ENCODE results near the gene PTPRM. TPM values are rescaled to one million over a fixed set of nuclear protein-coding genes. Genes with fewer than 3 reads are reported as not detected.

Gene PTPRM
- total RNA-seq, 1 donor from 2014 or later = 63.2 TPM

DNA sequence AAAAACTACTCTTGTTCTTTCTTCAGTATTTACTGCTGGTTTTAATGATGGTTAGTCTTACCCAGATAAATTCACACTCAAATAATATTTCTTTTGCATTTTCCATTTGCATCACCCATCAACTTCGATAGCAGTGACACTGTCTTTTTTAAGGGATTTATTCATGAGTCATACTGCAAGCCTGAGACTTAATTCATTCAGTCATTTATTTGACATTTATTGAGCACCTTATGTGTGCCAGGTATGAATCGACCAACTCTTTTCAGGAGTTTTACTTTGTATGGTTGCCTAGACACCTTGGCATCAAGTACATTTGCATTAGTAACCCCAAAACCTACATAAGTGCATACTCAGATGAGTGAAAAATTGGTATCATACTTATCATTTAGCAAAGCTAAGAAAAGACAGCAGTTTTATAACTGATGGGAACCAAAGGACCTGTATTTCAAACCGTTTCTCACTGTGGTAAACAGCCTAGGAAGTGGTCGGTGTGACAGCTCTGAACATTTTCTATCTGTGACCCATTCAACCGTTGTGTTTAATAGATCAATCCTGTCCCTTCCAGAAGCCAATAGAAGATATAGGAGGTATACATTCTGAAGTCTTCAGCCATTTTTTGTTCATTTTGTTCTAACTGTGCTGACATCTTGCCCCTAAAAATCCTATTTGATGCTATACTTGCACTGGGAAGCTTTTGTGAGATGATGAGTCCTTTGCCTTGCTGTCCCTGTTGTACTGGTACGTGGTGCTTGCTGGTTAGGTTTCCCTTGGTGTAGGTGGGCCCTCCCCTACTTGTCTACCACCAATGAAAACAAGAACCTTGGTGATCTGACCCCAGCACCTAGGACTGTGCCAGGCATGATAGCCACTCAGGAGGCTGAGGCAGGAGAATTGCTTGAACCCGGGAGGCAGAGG lies 557.4 kb downstream of the PTPRM start:
- H3K4me3 ChIP-seq (ENCODE audit: low read depth, low read length) = no peak overlapping the region
- no peak for TF ChIP-seq CTCF (conservative IDR thresholded peaks at IDR 0.05; ENCODE audit: low read depth, low read length)
- DNase-seq (ENCODE audit: low read depth) = no peak

GRCh38 chr18:8130096-8130495 lies 563.0 kb downstream of the PTPRM start:
- no peak for TF ChIP-seq CTCF (conservative IDR thresholded peaks at IDR 0.05; ENCODE audit: low read depth, low read length)
- no peak overlapping the region for H3K4me3 ChIP-seq (ENCODE audit: low read depth, low read length)
- no peak for DNase-seq (ENCODE audit: low read depth)

DNA sequence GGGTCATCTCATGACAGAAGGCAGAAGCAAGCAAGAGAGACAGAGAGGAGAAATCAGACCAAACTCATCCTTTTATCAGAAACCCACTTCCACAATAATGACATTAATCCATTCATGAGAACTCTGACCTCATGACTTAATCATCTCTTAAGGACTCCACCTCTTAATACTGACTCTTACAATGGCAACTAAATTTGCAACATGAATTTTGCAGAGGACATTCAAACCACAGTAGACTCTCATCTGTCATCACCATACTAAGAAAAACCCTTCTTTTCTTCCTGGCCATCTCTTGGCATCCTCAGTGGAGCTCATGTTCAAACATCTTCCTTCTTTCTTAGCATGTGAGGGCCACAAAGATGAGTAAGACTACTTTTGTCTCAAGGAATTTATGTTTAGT lies 565.9 kb downstream of the PTPRM start:
- TF ChIP-seq CTCF (conservative IDR thresholded peaks at IDR 0.05; ENCODE audit: low read depth, low read length) = no peak
- DNase-seq (ENCODE audit: low read depth) = no peak
- no peak overlapping the region for H3K4me3 ChIP-seq (ENCODE audit: low read depth, low read length)

- no peak for DNase-seq (ENCODE audit: low read depth)
- TF ChIP-seq CTCF (conservative IDR thresholded peaks at IDR 0.05; ENCODE audit: low read depth, low read length) = no peak
- H3K4me3 ChIP-seq (ENCODE audit: low read depth, low read length) = no peak overlapping the region
Measured at GRCh38 chr18:8133888-8134287, 566.8 kb downstream of the PTPRM start.

GRCh38 chr18:8139127-8139527 lies 572.0 kb downstream of the PTPRM start:
- no peak for DNase-seq (ENCODE audit: low read depth)
- TF ChIP-seq CTCF (conservative IDR thresholded peaks at IDR 0.05; ENCODE audit: low read depth, low read length) = no peak
- no peak overlapping the region for H3K4me3 ChIP-seq (ENCODE audit: low read depth, low read length)

- DNase-seq (ENCODE audit: low read depth) = no peak
- H3K4me3 ChIP-seq (ENCODE audit: low read depth, low read length) = no peak overlapping the region
Measured at GRCh38 chr18:8139891-8140406, 572.8 kb downstream of the PTPRM start.

More at GRCh38 chr18:8139891-8140406, 572.8 kb downstream of the PTPRM start:
- TF ChIP-seq CTCF (conservative IDR thresholded peaks at IDR 0.05; ENCODE audit: low read depth, low read length) = no peak
